Thoracic aorta (tissue), 2 donors: ENCODE data around the gene ABLIM1. TPM values are rescaled to one million over a fixed set of nuclear protein-coding genes. Genes with fewer than 3 reads are reported as not detected.

Source experiments
- ATAC-seq: fragments of 150-250 bp; one replicate; pipeline ENCODE4 v1.8.0; 2017; ENCODE audit warnings: low read depth; ENCODE audit not compliant: insufficient number of reproducible peaks, low FRiP score
- DNase-seq: peaks from one replicate; pipeline ENCODE4 v3.0.0-alpha.2; 2020; ENCODE audit warnings: low spot score
- H3K27ac ChIP-seq, 2 donors: fragments of 200-600 bp; sonication (generic); 1 replicate in 1 of 2; 2 replicates in 1 of 2; pipeline ENCODE4 v1.5.1; 2016; ENCODE audit warnings: mild to moderate bottlenecking in 2 of 2, moderate library complexity in 2 of 2
- H3K27me3 ChIP-seq: fragments of 200-600 bp; sonication (generic); replicated peaks from 2 replicates; pipeline ENCODE4 v1.6.0; 2016; ENCODE audit warnings: mild to moderate bottlenecking; ENCODE audit not compliant: insufficient read depth
- H3K36me3 ChIP-seq: fragments of 200-600 bp; sonication (generic); one replicate; pipeline ENCODE4 v1.5.1; 2016
- H3K4me1 ChIP-seq, 2 donors: fragments of 200-600 bp; sonication (generic); 1 replicate in 1 of 2; 2 replicates in 1 of 2; pipeline versions ENCODE4 v1.5.1 to v1.6.0; 2016; ENCODE audit warnings: low read depth in 2 of 2, mild to moderate bottlenecking in 1 of 2; ENCODE audit not compliant: control insufficient read depth in 1 of 2
- H3K4me3 ChIP-seq: fragments of 200-600 bp; sonication (generic); 2 replicates; pipeline ENCODE4 v1.5.1; 2016; ENCODE audit warnings: mild to moderate bottlenecking
- H3K9me3 ChIP-seq: fragments of 200-600 bp; sonication (generic); 2 replicates; pipeline ENCODE4 v1.5.1; 2016
- total RNA-seq, 2 donors: library from RNA; depleted of rRNA; stranded (reverse); fragments of >200 nt; gene quantifications; one replicate each; pipeline versions ENCODE4 v1.1.0 to v1.2.3, GENCODE V29; 2016
- TF ChIP-seq, protein P1 (sequence below): fragments of 200-600 bp; sonication (generic); IDR thresholded peaks from one replicate; pipeline ENCODE4 v1.5.1; 2019; ENCODE audit warnings: antibody characterized with exemption

Gene ABLIM1
- total RNA-seq, 2 donors from 2014 or later = 47.5 to 111 TPM

- H3K9me3 ChIP-seq = peaks cover 3% of the 10 kb centered on the region
- no peak overlapping the region for H3K27ac ChIP-seq
- TF ChIP-seq, protein P1, sequence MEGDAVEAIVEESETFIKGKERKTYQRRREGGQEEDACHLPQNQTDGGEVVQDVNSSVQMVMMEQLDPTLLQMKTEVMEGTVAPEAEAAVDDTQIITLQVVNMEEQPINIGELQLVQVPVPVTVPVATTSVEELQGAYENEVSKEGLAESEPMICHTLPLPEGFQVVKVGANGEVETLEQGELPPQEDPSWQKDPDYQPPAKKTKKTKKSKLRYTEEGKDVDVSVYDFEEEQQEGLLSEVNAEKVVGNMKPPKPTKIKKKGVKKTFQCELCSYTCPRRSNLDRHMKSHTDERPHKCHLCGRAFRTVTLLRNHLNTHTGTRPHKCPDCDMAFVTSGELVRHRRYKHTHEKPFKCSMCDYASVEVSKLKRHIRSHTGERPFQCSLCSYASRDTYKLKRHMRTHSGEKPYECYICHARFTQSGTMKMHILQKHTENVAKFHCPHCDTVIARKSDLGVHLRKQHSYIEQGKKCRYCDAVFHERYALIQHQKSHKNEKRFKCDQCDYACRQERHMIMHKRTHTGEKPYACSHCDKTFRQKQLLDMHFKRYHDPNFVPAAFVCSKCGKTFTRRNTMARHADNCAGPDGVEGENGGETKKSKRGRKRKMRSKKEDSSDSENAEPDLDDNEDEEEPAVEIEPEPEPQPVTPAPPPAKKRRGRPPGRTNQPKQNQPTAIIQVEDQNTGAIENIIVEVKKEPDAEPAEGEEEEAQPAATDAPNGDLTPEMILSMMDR = no peak
- ATAC-seq (no peak), DNase-seq (no peak)
- no peak overlapping the region for H3K4me3 ChIP-seq
- H3K27me3 ChIP-seq = no peaks in the 10 kb centered on the region
- peaks cover 16 to 26% of the 10 kb centered on the region in 2 donors for H3K4me1 ChIP-seq
- no peaks in the 10 kb centered on the region for H3K36me3 ChIP-seq
These were observed 28.8 kb downstream of the ABLIM1 start for GRCh38 chr10:114629083-114629823.

GRCh38 chr10:114628106-114628505 lies 30.0 kb downstream of the ABLIM1 start:
- Histone ChIP-seq H3K4me1 (peaks cover 15 to 29% of the 10 kb centered on the region in 2 donors), H3K36me3 (no peaks in the 10 kb centered on the region), H3K9me3 (peaks cover 3% of the 10 kb centered on the region), H3K27me3 (no peaks in the 10 kb centered on the region), H3K27ac (no peak overlapping the region), H3K4me3 (no peak overlapping the region)
- ATAC-seq (no peak), DNase-seq (no peak)
- TF ChIP-seq, protein P1 = no peak

DNA sequence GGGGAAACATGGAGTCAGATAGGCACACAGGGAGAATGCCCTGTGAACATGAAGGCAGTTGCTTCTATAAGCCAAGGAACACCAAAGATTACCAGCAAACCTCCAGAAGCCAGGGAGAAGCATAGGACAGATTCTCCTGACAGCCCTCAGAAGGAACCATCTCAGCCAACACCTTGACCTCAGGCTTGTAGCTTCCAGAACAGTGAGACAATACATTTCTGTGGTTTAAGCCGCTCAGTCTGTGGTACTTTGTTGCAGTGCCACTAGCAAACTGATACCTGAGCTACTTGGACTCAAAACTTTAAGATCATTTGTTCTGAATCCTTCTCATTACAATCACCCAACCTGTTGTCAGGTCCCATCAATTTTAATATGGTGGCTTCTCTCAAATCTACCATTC lies 31.2 kb downstream of the ABLIM1 start:
- Histone ChIP-seq H3K27ac (no peak overlapping the region), H3K4me3 (no peak overlapping the region), H3K4me1 (peaks cover 9 to 30% of the 10 kb centered on the region in 2 donors), H3K36me3 (no peaks in the 10 kb centered on the region), H3K27me3 (no peaks in the 10 kb centered on the region), H3K9me3 (peaks cover 3% of the 10 kb centered on the region)
- ATAC-seq = no peak
- TF ChIP-seq, protein P1 = no peak
- DNase-seq = no peak

DNA sequence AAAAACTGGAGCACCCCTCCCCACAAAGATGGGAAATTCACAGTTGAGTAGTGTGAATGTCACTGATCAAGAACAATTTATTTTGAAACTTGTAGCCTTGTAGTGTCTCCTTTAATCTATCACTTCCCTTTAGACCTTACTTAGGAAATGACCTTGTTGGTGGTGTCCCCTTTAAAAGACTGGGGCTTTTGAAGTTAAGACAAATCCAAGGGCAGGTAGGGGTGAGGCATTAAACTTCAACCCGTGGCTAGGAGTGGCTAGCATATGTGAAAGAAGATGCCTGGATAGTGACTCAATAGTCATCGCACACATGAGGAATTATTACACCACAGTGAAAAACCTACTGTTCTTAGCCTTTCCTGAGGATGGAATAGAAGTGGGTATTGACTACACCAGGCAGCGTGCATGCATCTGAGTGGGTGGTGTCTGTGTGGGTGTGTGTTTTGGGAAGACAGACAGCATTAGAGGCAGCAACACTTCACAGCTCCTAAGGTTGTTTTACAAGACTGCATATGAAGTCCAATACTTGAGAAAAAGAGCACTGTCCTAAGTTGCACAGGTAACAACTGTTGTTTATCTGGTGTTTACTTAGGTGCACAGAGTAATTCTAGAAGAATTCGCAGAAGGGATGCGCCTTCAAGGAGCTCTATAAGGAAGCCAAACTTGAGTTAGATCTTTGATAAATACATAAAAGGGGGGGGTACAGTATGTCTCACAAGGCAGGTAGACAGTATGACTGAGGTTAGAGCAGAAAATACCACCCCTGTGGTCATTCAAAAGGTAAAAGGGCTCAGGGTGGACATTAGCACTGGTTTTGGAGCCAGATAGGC lies 32.9 kb downstream of the ABLIM1 start:
- TF ChIP-seq, protein P1 = no peak
- ATAC-seq (no peak), DNase-seq (no peak)
- no peaks in the 10 kb centered on the region for H3K36me3 ChIP-seq
- no peak overlapping the region for H3K27ac ChIP-seq
- no peaks in the 10 kb centered on the region for H3K27me3 ChIP-seq
- no peak overlapping the region for H3K4me3 ChIP-seq
- H3K9me3 ChIP-seq = peaks cover 3% of the 10 kb centered on the region
- H3K4me1 ChIP-seq = peaks cover 4 to 23% of the 10 kb centered on the region in 2 donors

- H3K27ac ChIP-seq = peak overlapping the region in 1 of 2 donors; percentile 8
- DNase-seq = no peak
These were observed 33.7 kb downstream of the ABLIM1 start for GRCh38 chr10:114624422-114624821.

More at GRCh38 chr10:114624422-114624821, 33.7 kb downstream of the ABLIM1 start:
- Histone ChIP-seq H3K27me3 (no peaks in the 10 kb centered on the region), H3K9me3 (peaks cover 3% of the 10 kb centered on the region), H3K4me3 (no peak overlapping the region), H3K36me3 (no peaks in the 10 kb centered on the region), H3K4me1 (peaks cover 8 to 30% of the 10 kb centered on the region in 2 donors)
- TF ChIP-seq, protein P1 = no peak
- ATAC-seq = no peak
